AG10803 (cell line): ENCODE data around the gene PTPRG.
A peak's percentile ranks its signal among the peaks of the same experiment; 100 is the strongest.

ENCODE experiments used
- DNase-seq: peaks from one replicate; pipeline ENCODE4 v3.0.0; 2010; ENCODE audit warnings: low read depth
- H3K4me3 ChIP-seq: 2 replicates; pipeline ENCODE4 v1.5.1; 2011; ENCODE audit warnings: mild to moderate bottlenecking, low read length, control low read depth
- TF ChIP-seq, protein P1 (sequence below): conservative IDR thresholded peaks from 2 replicates; pipeline ENCODE4 v1.5.1; 2011; ENCODE audit warnings: mild to moderate bottlenecking, low read length, control low read depth, inconsistent platforms

PTPRG gene

DNA sequence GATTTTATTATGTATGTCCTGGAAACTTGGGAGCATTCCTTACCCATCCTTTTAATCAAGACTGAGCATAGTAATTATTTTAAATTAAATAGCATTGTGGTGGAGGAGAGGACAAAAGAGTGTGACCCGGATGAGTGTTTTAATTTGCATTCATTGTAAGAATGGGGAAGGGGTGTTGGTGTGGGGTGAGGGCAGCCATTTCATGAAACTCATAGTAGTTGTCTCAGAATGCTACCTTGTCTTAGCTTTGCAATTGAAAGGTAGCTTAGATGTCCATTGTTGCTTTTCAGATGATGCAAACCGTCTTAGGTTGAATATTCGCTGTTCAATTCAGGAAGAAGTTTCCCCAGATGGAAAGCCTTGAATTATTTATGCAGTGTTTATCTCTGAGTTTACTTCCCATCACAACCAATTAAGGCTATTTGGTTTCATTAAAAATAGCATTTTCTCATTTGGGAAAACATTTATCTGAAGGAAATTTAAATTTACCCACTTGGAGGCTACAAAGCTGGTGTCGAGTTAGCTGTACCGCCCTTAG, 483.6 kb downstream of the PTPRG start:
- no peak overlapping the region for H3K4me3 ChIP-seq
- TF ChIP-seq, protein P1, sequence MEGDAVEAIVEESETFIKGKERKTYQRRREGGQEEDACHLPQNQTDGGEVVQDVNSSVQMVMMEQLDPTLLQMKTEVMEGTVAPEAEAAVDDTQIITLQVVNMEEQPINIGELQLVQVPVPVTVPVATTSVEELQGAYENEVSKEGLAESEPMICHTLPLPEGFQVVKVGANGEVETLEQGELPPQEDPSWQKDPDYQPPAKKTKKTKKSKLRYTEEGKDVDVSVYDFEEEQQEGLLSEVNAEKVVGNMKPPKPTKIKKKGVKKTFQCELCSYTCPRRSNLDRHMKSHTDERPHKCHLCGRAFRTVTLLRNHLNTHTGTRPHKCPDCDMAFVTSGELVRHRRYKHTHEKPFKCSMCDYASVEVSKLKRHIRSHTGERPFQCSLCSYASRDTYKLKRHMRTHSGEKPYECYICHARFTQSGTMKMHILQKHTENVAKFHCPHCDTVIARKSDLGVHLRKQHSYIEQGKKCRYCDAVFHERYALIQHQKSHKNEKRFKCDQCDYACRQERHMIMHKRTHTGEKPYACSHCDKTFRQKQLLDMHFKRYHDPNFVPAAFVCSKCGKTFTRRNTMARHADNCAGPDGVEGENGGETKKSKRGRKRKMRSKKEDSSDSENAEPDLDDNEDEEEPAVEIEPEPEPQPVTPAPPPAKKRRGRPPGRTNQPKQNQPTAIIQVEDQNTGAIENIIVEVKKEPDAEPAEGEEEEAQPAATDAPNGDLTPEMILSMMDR: no peak
- no peak for DNase-seq

- no peak overlapping the region for H3K4me3 ChIP-seq
- TF ChIP-seq, protein P1: no peak
- DNase-seq: peak; percentile 34
Observed at GRCh38 chr3:62046326-62046725, 485.0 kb downstream of the PTPRG start.

DNA sequence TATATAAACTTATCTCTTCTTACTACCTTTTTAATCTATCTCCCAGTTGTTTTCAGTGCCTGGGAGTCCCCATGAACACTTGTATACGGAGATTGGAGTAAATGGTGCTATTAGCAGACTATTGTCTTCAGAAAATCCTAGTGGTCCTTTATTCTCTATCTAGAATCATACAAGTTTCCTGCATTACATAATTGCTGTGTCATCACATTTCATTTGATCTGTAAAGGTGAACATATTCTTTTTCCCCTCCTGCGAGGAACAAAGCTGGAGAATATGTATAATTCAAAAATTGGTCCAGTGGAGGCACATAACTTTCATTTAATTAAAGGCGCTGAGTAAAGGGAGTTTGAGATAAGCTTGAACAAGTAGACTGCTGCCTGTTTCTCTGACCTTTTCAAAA, 487.2 kb downstream of the PTPRG start:
- TF ChIP-seq, protein P1: no peak
- H3K4me3 ChIP-seq: no peak overlapping the region
- no peak for DNase-seq

- H3K4me3 ChIP-seq: no peak overlapping the region
- no peak for DNase-seq
- TF ChIP-seq, protein P1: no peak
Observed at GRCh38 chr3:62049033-62049432, 487.7 kb downstream of the PTPRG start.

DNA sequence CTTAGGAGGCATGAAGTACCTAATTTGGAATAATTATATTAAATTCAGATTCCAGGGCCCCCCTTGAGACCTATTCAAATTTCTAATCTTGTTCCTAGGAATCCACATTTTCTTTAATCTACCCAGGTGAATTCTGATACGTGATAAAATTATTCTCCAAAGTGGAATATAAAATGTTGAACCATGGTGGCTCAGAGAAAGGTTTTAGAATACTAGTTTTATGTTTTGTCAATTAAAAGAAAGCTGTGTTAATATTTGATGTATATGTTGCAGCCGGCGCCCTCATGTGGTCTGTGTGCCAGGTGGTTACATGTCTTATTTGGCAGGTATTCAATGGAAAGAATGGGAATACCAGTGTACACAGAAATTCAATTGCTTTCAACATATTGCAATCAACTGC, 490.1 kb downstream of the PTPRG start:
- DNase-seq: peak; percentile 11
- H3K4me3 ChIP-seq: no peak overlapping the region
- TF ChIP-seq, protein P1: peak; percentile 35

DNA sequence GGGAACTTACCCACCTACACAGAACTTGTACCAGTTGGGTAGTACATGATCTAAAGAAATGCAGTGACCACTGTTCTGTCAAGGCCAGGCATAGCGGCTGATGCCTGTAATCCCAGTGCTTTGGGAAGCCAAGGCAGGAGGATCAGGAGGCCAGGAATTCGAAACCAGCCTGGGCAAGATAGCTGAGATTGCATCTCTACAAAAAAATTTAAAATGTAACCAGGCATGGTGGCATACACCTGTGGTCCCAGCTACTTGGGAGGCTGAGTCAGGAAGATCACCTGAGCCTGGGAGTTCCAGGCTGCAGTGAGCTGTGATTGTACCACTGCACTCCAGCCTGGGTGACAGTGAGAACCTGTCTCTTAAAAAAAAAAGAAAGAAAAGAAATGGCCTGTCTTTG, 491.0 kb downstream of the PTPRG start:
- TF ChIP-seq, protein P1: no peak
- no peak for DNase-seq
- H3K4me3 ChIP-seq: no peak overlapping the region

GRCh38 chr3:62056658-62057057, 495.3 kb downstream of the PTPRG start:
- TF ChIP-seq, protein P1: no peak
- DNase-seq: no peak
- no peak overlapping the region for H3K4me3 ChIP-seq
